ENCODE data around the gene STAT2.

DNA sequence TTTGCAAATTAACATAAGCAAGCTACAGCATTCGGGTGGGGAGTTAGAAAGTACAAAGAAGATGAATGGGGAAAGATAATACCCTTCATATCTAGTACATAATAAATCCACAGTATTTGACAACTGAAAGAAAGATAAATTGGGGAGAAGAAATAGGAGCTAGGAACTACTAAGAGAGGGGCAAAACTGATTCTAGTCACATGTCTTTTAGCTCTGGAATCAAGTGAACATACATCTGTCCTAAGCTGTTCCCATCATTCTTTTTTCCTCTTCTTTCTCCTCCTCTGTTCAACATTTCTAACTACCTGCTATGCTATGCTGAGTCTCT lies 18.0 kb upstream of the STAT2 start:
- TF ChIP-seq, protein P1, sequence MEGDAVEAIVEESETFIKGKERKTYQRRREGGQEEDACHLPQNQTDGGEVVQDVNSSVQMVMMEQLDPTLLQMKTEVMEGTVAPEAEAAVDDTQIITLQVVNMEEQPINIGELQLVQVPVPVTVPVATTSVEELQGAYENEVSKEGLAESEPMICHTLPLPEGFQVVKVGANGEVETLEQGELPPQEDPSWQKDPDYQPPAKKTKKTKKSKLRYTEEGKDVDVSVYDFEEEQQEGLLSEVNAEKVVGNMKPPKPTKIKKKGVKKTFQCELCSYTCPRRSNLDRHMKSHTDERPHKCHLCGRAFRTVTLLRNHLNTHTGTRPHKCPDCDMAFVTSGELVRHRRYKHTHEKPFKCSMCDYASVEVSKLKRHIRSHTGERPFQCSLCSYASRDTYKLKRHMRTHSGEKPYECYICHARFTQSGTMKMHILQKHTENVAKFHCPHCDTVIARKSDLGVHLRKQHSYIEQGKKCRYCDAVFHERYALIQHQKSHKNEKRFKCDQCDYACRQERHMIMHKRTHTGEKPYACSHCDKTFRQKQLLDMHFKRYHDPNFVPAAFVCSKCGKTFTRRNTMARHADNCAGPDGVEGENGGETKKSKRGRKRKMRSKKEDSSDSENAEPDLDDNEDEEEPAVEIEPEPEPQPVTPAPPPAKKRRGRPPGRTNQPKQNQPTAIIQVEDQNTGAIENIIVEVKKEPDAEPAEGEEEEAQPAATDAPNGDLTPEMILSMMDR (IDR thresholded peaks at IDR 0.05 in 4 of 5, conservative IDR thresholded peaks at IDR 0.05 in 1 of 5) = no peak
- TF ChIP-seq POLR2A (IDR thresholded peaks at IDR 0.05) = no peak

All from gastrocnemius medialis (tissue), 4 donors.